K562 (cell line): ENCODE data around the gene GNPTAB. TPM values are rescaled to one million over a fixed set of nuclear protein-coding genes. Genes with fewer than 3 reads are reported as not detected.

Experiments
- ATAC-seq: fragments of 200-7000 bp; cut with Tn5 transposase; 3 replicates; pipeline ENCODE4 v1.9.1; 2020; ENCODE audit warnings: moderate library complexity
- BruUV-seq: library from RNA; stranded (reverse); fragments of 400-500 nt; replicated peaks from 2 replicates; lab custom pipeline; 2021; lab: Mats Ljungman, UMichigan
- CTCF ChIA-PET: fragments of 300-600 bp; formaldehyde crosslinking; extraction: SDS; loops from one replicate; lab custom pipeline; 2021; ENCODE audit warnings: low intra/inter-chr PET ratio; lab: Yijun Ruan, JAX
- POLR2A ChIA-PET: fragments of 300-600, 350-650 bp; sonication (Branson Sonifier 250); formaldehyde crosslinking; extraction: SDS; loops from one replicate; lab custom pipeline; 2021; ENCODE audit warnings: antibody characterized with exemption, inconsistent platforms; lab: Yijun Ruan, JAX
- DNase-seq, 4 experiments: peaks; one replicate each; pipeline versions ENCODE4 v3.0.0 to v3.0.0-alpha.2; 2011 to 2018; ENCODE audit warnings: low spot score in 3 of 4, mixed read lengths in 3 of 4; ENCODE audit errors: extremely low read depth in 1 of 4
- FAIRE-seq: peaks from 2 replicates; lab custom pipeline; 2011; peaks lifted over from hg19 to GRCh38; lab: Jason Lieb, UNC
- H2AFZ ChIP-seq: 2 replicates; pipeline ENCODE4 v1.6.0; 2011; ENCODE audit warnings: low read depth, low read length, control low read depth, inconsistent platforms
- H3K27ac ChIP-seq: fragments of 200-600 bp; 3 replicates; pipeline ENCODE4 v1.8.0; 2011; ENCODE audit warnings: low read depth, mild to moderate bottlenecking, control low read depth, inconsistent platforms, low read length, moderate library complexity, mixed read lengths; ENCODE audit errors: extremely low read depth
- H3K27me3 ChIP-seq, 2 experiments: fragments of 300-600 bp in 1 of 2; 2 replicates in 1 of 2; 3 replicates in 1 of 2; pipeline versions ENCODE4 v1.6.0 to v1.8.0; 2011; ENCODE audit warnings: inconsistent platforms in 2 of 2, low read length in 2 of 2, mild to moderate bottlenecking in 1 of 2, mixed read lengths in 1 of 2, moderate library complexity in 1 of 2; ENCODE audit not compliant: control insufficient read depth in 2 of 2, insufficient read depth in 2 of 2
- H3K36me3 ChIP-seq: fragments of 300-600 bp; 3 replicates; pipeline ENCODE4 v1.8.0; 2011; ENCODE audit warnings: mild to moderate bottlenecking, low read length, inconsistent platforms; ENCODE audit not compliant: control insufficient read depth, insufficient read depth
- H3K4me1 ChIP-seq, 2 experiments: fragments of 200-600 bp in 1 of 2; replicated peaks in 1 of 2; 2 replicates in 1 of 2; 3 replicates in 1 of 2; pipeline versions ENCODE4 v1.5.1 to v1.8.0; 2011; ENCODE audit warnings: inconsistent platforms in 2 of 2, low read length in 2 of 2, mild to moderate bottlenecking in 1 of 2, mixed read lengths in 1 of 2, moderate library complexity in 1 of 2; ENCODE audit not compliant: control insufficient read depth in 2 of 2, insufficient read depth in 2 of 2
- H3K4me2 ChIP-seq: 2 replicates; pipeline ENCODE4 v1.6.1; 2011; ENCODE audit warnings: low read length, control low read depth, inconsistent platforms, mixed read lengths; ENCODE audit not compliant: insufficient read depth
- H3K4me3 ChIP-seq: fragments of 200-600 bp; sonication (generic), shearing (Covaris generic); 2 replicates; pipeline ENCODE4 v1.5.1; 2016; ENCODE audit warnings: control low read depth, inconsistent platforms
- H3K79me2 ChIP-seq: fragments of 200-600 bp; 3 replicates; pipeline ENCODE4 v1.8.0; 2011; ENCODE audit warnings: low read length, inconsistent platforms; ENCODE audit not compliant: control insufficient read depth, insufficient read depth
- H3K9ac ChIP-seq, 2 experiments: 2 replicates each; pipeline versions ENCODE4 v1.6.0 to v1.6.1; 2011; ENCODE audit warnings: low read depth in 2 of 2, low read length in 2 of 2, control low read depth in 1 of 2, inconsistent platforms in 1 of 2, mild to moderate bottlenecking in 1 of 2, mixed read lengths in 1 of 2; ENCODE audit not compliant: insufficient read depth in 1 of 2
- H3K9me1 ChIP-seq: one replicate; pipeline ENCODE4 v1.6.0; 2011; ENCODE audit warnings: inconsistent platforms, mild to moderate bottlenecking, low read length, moderate library complexity; ENCODE audit not compliant: control insufficient read depth, insufficient read depth
- H3K9me3 ChIP-seq: replicated peaks from 2 replicates; pipeline ENCODE4 v1.5.1; 2011; ENCODE audit warnings: low read depth, low read length, inconsistent platforms; ENCODE audit not compliant: control insufficient read depth, insufficient read depth
- H4K20me1 ChIP-seq: replicated peaks from 2 replicates; pipeline ENCODE4 v1.6.1; 2011; ENCODE audit warnings: low read length, inconsistent platforms, mixed read lengths; ENCODE audit not compliant: control insufficient read depth, insufficient read depth
- BACH1 ChIP-seq: fragments of 200-800 bp; sonication (Bioruptor generic); IDR thresholded peaks from 2 replicates; pipeline ENCODE4 v1.6.1; 2016; ENCODE audit warnings: missing genetic modification characterization, missing compliant biosample characterization
- CBX5 ChIP-seq: IDR thresholded peaks from 2 replicates; pipeline ENCODE4 v1.6.1; 2014; ENCODE audit warnings: low read depth, borderline replicate concordance
- GATAD2B ChIP-seq: fragments of 450-650 bp; IDR thresholded peaks from 2 replicates; pipeline ENCODE4 v1.6.1; 2017; ENCODE audit warnings: mild to moderate bottlenecking, borderline replicate concordance
- HDAC2 ChIP-seq: fragments of 450-650 bp; IDR thresholded peaks from 2 replicates; pipeline ENCODE4 v1.6.1; 2016; ENCODE audit warnings: mild to moderate bottlenecking
- HMGN3 ChIP-seq: IDR thresholded peaks from 2 replicates; pipeline ENCODE4 v1.6.1; 2011; ENCODE audit warnings: borderline replicate concordance, low read depth, mild to moderate bottlenecking, mixed read lengths, low read length; ENCODE audit not compliant: insufficient read length; ENCODE audit errors: extremely low read depth
- MLX ChIP-seq, 2 experiments: fragments of 450-650 bp in 1 of 2; sonication (generic) in 1 of 2; formaldehyde crosslinking; conservative IDR thresholded peaks; 2 replicates each; pipeline versions ENCODE4 v1.4.0 to v1.8.1; 2020 to 2022; ENCODE audit warnings: mild to moderate bottlenecking in 1 of 2, missing genetic modification reagents in 1 of 2
- SMAD1 ChIP-seq: fragments of 150-350 bp; IDR thresholded peaks from 2 replicates; pipeline ENCODE4 v1.6.1; 2014; ENCODE audit warnings: low read length, low read depth; ENCODE audit not compliant: partially characterized antibody
- SP1 ChIP-seq: sonication (generic); formaldehyde crosslinking; IDR thresholded peaks from 2 replicates; pipeline ENCODE4 v1.8.1; 2022; ENCODE audit warnings: mild to moderate bottlenecking, missing genetic modification reagents
- STAT5A ChIP-seq: IDR thresholded peaks from 2 replicates; pipeline ENCODE4 v1.6.1; 2012; ENCODE audit warnings: low read length, inconsistent platforms, borderline replicate concordance
- STAT5B ChIP-seq: fragments of 250-450 bp; sonication (Bioruptor Pico); IDR thresholded peaks from 2 replicates; pipeline ENCODE4 v1.8.0; 2021; ENCODE audit warnings: mild to moderate bottlenecking, inconsistent platforms
- ZFP1 ChIP-seq: fragments of 450-650 bp; formaldehyde crosslinking; IDR thresholded peaks from 2 replicates; pipeline ENCODE4 v1.4.0; 2020; ENCODE audit warnings: mild to moderate bottlenecking, mixed read lengths
- ZNF121 ChIP-seq: sonication (generic); formaldehyde crosslinking; conservative IDR thresholded peaks from 2 replicates; pipeline ENCODE4 v1.8.0; 2022; ENCODE audit warnings: missing genetic modification reagents
- ZNF239 ChIP-seq: fragments of 250-450 bp; sonication (Bioruptor Pico); IDR thresholded peaks from 2 replicates; pipeline ENCODE4 v1.4.0; 2020; ENCODE audit warnings: mild to moderate bottlenecking
- ZNF384 ChIP-seq: IDR thresholded peaks from 2 replicates; pipeline ENCODE4 v1.6.1; 2012; ENCODE audit warnings: low read depth, low read length, improper control_type of control experiment
- WGBS: fragments of 100-300 bp; shearing (Covaris generic); methylation state at CpG from one replicate; pipeline ENCODE4 v1.1.6; 2016; ENCODE audit warnings: low coverage, mixed read lengths; ENCODE audit not compliant: insufficient coverage; ENCODE audit errors: missing lambda C conversion rate; 5-methylcytosine and 5-hydroxymethylcytosine counted together
- in situ Hi-C: fragments of 300-500 bp; cut with MboI; formaldehyde crosslinking; loops from 4 replicates; pipeline ENCODE4 v1.15.0; 2018; ENCODE audit warnings: inconsistent platforms, mixed read lengths
- intact Hi-C: fragments of 100-400 bp; cut with micrococcal nuclease; formaldehyde crosslinking; loops from 2 replicates; pipeline ENCODE4 v1.14.2; 2022
- polyA plus RNA-seq, 8 experiments: library from polyadenylated mRNA; depleted of rRNA in 4 of 8; stranded (reverse) in 5 of 8; unstranded in 3 of 8; fragments of >200 nt; fragmentation: Nextera tagmentation in 2 of 8; fragmentation: Illumina TruSeq in 1 of 8; extraction: Ambion mirVana in 2 of 8; extraction: Trizol in 1 of 8; gene quantifications; 2 replicates each; pipeline versions ENCODE4 v1.2.1 to v1.2.3, GENCODE V29; 2011 to 2014; ENCODE audit warnings: inconsistent platforms in 1 of 8, missing spikeins in 1 of 8
- total RNA-seq, 7 experiments: library from RNA; depleted of rRNA in 6 of 7; stranded (reverse); fragments of >200 nt in 6 of 7; fragmentation: Illumina TruSeq in 2 of 7; extraction: Trizol in 2 of 7; gene quantifications; 2 replicates each; pipeline versions ENCODE4 v1.2.1 to v1.2.3, GENCODE V29; 2011 to 2021; ENCODE audit warnings: low replicate concordance in 1 of 7
- TF ChIP-seq, protein P1 (sequence below): fragments of 450-650 bp; IDR thresholded peaks from 2 replicates; pipeline ENCODE4 v1.6.1; 2016; ENCODE audit warnings: missing biosample characterization, missing genetic modification characterization
- TF ChIP-seq, protein P2 (sequence below): fragments of 450-650 bp; IDR thresholded peaks from 2 replicates; pipeline ENCODE4 v1.6.1; 2016; ENCODE audit warnings: antibody characterized with exemption
- TF ChIP-seq, protein P3 (sequence below): sonication (generic); formaldehyde crosslinking; IDR thresholded peaks from 2 replicates; pipeline ENCODE4 v1.8.1; 2023; ENCODE audit warnings: mild to moderate bottlenecking, missing genetic modification reagents

The GNPTAB gene
- total and polyA plus RNA-seq, 9 of the 15 experiments (the other 6 are each of a cell fraction or from before 2014, with no cell fraction given) = 5.9 to 23.2 (median 19.3) TPM

- in situ Hi-C loops (loop anchor here (5.0 kb wide), 1 partner anchor 427 kb away; no protein-coding TSS in a partner anchor), intact Hi-C loops (loop anchor here (1.0 to 10.0 kb wide), 4 partner anchors 66 to 425 kb away; no protein-coding TSS in a partner anchor)
- H3K4me2 ChIP-seq = no peak overlapping the region
- peak; percentile 90 for ATAC-seq
- peak; percentile 63 to 79 (median 76) for DNase-seq
- no TSS peak for BruUV-seq
- no peak overlapping the region for H3K27ac ChIP-seq
- no peaks in the 10 kb centered on the region for H3K79me2 ChIP-seq
- no peaks in the 10 kb centered on the region for H3K36me3 ChIP-seq
- no peaks in the 10 kb centered on the region for H3K27me3 ChIP-seq
- no peaks in the 10 kb centered on the region for H3K9me1 ChIP-seq
- CTCF ChIA-PET = interaction anchor here (0.5 to 2.0 kb wide), 5 partner anchors 10 to 1958 kb away, joined by 3 to 19 read pairs (median 4); no protein-coding TSS in a partner anchor
- FAIRE-seq = peak; percentile 73
- H3K9me3 ChIP-seq = no peaks in the 10 kb centered on the region
- H3K4me1 ChIP-seq = no peaks in the 10 kb centered on the region
- H3K4me3 ChIP-seq = no peak overlapping the region
- no peak overlapping the region for H3K9ac ChIP-seq
- H2AFZ ChIP-seq = peak overlapping the region; percentile 86
- no peaks in the 10 kb centered on the region for H4K20me1 ChIP-seq
- POLR2A ChIA-PET = no interaction called here
- 19% methylated on average over 6 of the region's 6 CpGs for WGBS
- TF ChIP-seq, protein P1, sequence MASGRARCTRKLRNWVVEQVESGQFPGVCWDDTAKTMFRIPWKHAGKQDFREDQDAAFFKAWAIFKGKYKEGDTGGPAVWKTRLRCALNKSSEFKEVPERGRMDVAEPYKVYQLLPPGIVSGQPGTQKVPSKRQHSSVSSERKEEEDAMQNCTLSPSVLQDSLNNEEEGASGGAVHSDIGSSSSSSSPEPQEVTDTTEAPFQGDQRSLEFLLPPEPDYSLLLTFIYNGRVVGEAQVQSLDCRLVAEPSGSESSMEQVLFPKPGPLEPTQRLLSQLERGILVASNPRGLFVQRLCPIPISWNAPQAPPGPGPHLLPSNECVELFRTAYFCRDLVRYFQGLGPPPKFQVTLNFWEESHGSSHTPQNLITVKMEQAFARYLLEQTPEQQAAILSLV (tag) = no peak
- peak; percentile 79 for TF ChIP-seq ZNF121
- TF ChIP-seq SMAD1 = no peak
- no peak for TF ChIP-seq CBX5
- TF ChIP-seq, protein P2, sequence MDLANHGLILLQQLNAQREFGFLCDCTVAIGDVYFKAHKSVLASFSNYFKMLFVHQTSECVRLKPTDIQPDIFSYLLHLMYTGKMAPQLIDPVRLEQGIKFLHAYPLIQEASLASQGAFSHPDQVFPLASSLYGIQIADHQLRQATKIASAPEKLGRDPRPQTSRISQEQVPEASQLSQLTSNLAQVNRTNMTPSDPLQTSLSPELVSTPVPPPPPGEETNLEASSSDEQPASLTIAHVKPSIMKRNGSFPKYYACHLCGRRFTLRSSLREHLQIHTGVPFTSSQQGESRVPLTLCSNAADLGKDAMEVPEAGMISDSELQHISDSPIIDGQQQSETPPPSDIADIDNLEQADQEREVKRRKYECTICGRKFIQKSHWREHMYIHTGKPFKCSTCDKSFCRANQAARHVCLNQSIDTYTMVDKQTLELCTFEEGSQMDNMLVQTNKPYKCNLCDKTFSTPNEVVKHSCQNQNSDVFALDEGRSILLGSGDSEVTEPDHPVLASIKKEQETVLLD = 0 out of 2 replicates have a peak, but pooled peaks have one; percentile 34
- TF ChIP-seq STAT5B (CRISPR knock-in tag) = no peak
- TF ChIP-seq ZNF239 (CRISPR knock-in tag) = no peak
- no peak for TF ChIP-seq HMGN3
- TF ChIP-seq STAT5A = no peak
- no peak for TF ChIP-seq MLX (CRISPR knock-in tag; conservative IDR thresholded peaks at IDR 0.05)
- peak; percentile 6; the same call in 1 of the 2 replicates for TF ChIP-seq ZNF384
- TF ChIP-seq GATAD2B = no peak
- TF ChIP-seq, protein P3, sequence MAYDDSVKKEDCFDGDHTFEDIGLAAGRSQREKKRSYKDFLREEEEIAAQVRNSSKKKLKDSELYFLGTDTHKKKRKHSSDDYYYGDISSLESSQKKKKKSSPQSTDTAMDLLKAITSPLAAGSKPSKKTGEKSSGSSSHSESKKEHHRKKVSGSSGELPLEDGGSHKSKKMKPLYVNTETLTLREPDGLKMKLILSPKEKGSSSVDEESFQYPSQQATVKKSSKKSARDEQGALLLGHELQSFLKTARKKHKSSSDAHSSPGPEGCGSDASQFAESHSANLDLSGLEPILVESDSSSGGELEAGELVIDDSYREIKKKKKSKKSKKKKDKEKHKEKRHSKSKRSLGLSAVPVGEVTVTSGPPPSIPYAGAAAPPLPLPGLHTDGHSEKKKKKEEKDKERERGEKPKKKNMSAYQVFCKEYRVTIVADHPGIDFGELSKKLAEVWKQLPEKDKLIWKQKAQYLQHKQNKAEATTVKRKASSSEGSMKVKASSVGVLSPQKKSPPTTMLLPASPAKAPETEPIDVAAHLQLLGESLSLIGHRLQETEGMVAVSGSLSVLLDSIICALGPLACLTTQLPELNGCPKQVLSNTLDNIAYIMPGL (CRISPR knock-in tag) = no peak
- no peak for TF ChIP-seq SP1 (CRISPR knock-in tag)
- TF ChIP-seq BACH1 (tag) = no peak
- no peak for TF ChIP-seq HDAC2
- TF ChIP-seq ZFP1 (CRISPR knock-in tag) = no peak
These were observed 8.8 kb upstream of the GNPTAB start for GRCh38 chr12:101839324-101840283.
